GM18907 (cell line): Measurements from ENCODE around the gene METTL18.

ENCODE experiments used
- ATAC-seq: cut with Tn5 transposase; IDR thresholded peaks from one replicate; pipeline ENCODE4 v1.9.1; 2021; ENCODE audit warnings: mild to moderate bottlenecking, moderate library complexity; ENCODE audit not compliant: unreplicated experiment

The METTL18 gene

GRCh38 chr1:169786974-169787373 lies 7.7 kb downstream of the METTL18 start:
- ATAC-seq: no peak

- ATAC-seq: no peak
Observed at GRCh38 chr1:169785267-169785666, 9.4 kb downstream of the METTL18 start.

DNA sequence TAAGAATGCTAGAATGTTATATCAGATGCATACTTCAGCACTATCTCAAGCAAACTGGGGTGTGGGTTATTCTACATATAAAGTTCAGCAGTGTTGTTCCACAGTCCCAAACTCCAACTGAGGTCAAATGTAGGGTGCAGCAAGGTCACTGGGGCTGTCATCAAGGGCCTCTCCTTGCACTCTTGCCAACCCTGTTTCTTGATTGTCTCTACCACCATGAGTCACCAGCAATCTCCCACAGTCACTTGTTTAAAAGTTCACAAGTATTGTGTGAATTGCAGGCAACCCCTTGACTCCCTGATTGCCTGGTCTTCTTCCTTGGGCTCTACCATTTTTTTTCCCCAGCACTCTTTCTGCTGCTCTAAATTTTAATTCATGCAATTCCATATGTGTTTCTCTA lies 10.6 kb downstream of the METTL18 start:
- no peak for ATAC-seq

- no peak for ATAC-seq
Observed at GRCh38 chr1:169782596-169782995, 12.1 kb downstream of the METTL18 start.

DNA sequence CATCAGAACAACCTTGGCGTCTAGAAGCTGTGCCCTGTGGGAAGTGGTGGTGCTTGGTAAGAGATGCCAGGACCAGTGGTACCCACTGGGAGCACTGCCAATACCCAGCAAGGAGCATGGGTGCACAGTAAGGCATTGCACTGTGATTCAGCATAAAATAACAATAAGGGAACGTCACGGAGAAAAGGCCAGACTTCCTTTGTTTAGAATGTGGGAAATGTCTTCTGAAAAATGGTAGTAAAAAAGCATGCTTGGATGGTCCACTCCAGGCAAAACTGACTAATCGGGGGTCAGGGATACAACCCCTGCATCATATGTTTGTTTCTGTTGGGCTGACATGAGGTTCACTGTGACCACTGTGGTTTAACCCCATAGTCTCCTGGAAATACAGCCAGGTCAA lies 14.7 kb downstream of the METTL18 start:
- ATAC-seq: no peak

DNA sequence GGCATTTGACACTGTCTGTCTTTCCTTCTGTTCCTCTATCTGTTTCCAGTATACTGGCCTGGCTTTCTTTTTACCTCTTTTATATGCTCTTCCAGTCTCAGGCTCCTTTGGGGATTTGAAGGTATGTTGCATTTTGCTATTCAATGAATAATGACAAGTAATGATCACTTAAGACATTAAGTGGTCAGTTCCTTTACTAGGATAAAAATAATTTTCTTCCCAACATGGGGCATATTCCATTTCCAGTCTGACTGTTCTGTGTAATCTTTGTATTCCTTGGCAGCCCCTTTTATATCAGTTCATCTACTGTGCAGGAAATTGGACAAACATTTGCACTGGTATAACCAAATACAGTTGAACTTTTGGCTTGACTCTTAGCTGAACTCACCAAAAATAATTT lies 15.6 kb downstream of the METTL18 start:
- ATAC-seq: no peak

DNA sequence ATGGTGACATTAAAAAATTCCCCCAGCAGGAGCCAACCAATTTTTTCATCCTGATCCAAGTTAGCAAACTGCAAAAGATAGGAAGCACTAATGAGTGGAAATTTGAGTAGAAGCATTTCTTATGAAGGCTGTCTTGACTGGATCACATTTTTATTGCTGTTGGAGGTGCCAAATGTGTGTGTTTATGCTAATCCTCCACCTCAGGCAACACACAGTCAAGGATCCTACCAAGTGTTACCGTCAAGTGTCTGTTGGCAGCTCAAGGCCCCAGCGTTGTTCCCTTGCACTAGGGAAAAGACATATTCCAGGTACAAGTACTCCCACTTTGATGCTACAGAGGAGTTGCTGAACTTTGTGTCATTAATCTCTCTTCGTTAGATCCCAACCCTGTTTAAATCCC lies 18.3 kb downstream of the METTL18 start:
- ATAC-seq: no peak

- no peak for ATAC-seq
Observed at GRCh38 chr1:169768161-169768560, 26.5 kb downstream of the METTL18 start.

GRCh38 chr1:169765580-169766331 lies 29.0 kb downstream of the METTL18 start:
- no peak for ATAC-seq

GRCh38 chr1:169764919-169765318 lies 29.8 kb downstream of the METTL18 start:
- ATAC-seq: no peak

DNA sequence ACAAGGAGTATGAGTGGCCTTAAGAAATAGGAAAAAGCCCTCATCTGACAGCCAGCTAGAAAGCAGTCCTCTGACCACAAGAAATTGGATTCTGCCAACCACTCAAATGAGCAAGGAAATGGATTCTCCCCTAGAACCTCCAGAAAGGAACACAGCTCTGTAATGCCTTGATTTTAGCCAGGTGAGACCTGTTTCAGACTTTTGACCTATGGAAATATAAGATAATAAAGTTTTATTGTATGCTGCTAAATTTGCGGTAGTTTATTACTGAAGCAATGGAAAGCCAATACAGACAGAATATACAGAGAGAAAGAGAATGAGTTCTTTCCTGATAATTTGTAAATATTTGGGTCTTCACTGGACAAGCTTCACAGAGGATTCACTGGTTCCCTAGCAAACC lies 32.0 kb downstream of the METTL18 start:
- no peak for ATAC-seq

DNA sequence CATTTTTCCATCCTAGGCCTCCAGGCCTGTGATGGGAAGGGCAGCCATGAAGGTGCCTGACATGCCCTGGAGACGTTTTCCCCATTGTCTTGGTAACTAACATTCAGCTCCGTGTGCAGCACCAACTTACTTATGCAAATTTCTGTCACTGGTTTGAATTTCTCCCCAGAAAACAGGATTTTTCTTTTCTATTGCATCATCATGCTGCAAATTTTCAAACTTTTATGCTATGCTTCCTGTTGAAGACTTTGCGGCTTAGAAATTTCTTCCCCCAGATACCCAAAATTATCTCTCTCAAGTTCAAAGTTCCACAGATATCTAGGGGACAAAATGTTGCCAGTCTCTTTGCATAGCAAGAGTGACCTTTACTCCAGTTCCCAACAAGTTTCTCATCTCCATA lies 35.7 kb downstream of the METTL18 start:
- no peak for ATAC-seq

- ATAC-seq: no peak
Observed at GRCh38 chr1:169753549-169753948, 41.2 kb downstream of the METTL18 start.

- ATAC-seq: no peak
Observed at GRCh38 chr1:169750041-169750440, 44.7 kb downstream of the METTL18 start.

DNA sequence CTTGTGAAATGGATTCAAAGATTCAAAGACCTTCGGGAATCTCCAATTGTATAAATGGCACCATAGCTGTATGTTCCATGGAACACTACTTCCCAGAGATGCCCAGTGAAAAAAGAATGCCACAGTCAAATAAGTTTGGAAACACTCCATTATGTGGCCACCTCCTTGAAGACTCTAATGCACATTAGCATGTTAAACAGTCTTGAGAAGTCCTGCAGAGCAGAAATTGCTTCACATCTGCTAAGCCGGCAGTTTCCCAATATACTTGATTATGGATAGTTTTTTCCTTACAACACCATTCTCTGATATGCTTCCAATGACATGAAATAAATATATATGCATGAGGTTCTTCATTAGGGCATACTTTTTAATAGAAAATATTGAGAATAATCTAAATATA lies 48.2 kb downstream of the METTL18 start:
- ATAC-seq: no peak

DNA sequence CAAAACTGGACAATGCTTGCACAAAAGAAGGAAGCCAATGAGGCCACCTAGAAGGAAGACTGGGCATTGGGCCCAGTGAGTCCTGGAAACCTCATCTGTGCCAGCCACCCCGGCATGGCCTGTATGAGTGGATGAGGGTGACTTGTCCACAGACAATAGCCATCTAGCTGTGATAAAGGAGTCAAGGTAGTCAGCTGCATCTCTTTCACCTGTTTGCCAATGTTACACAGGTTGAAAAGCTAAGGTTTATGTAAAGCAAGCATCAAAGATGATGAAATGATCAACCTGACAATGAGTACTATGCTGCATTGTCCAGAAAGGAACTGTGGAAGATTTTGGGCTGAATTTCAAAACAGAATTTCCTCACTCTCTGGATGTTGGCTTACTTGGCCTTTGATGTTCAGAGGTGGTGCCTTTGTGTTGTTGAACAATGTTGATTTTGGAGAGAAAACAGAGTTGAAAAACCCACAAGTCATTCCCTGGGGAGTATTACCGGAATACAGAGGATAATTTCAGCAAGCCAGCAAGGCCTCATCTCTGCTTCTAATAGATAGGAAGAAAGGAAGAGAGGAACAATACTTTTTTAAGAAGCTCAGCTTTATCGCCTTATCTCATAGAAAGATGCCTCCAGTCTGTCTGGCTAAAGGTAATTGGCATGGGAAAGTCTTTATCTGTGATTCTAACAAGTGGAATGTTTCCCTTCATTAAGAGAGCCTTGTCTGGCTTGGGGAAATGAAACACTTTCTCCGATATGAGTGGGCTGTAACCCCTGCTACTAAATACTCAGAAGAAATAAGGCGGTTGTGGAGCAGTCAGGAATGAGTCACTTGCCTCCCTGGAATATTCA lies 49.5 kb downstream of the METTL18 start:
- no peak for ATAC-seq
